ENCODE measurements around the gene TNXB.

DNA sequence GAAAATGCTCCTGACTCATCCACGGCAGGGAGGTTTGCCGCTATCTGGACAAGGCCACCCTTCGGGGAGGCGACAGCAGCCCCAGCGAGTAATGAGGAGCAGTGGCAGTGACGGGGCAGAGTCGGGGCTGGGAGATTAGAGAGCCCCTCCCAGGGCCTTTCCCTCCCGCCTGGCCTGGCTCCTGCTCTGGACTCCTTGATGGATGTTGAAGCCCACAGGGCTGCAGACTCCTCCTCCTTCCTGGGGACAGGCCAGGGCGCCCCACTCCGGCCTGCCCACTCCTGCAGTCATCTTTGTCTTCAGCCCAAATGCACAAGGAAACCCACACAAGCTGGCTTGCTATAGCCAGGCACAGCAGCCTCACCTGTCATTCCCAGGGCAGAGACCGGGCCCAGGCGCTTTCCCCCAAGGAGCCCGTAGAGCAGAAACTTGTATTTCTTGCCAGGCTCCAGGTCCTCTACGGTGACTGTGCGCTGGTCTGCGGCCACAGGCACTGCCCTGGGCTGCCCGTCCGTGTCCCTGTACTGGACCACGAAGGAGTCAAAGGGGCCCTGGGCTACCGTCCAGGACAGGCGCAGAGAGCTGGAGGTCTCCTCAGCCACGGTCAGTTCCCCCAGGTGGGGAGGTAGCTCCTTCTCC is 63.2 kb downstream of the TNXB start:
- TF ChIP-seq, protein P1, sequence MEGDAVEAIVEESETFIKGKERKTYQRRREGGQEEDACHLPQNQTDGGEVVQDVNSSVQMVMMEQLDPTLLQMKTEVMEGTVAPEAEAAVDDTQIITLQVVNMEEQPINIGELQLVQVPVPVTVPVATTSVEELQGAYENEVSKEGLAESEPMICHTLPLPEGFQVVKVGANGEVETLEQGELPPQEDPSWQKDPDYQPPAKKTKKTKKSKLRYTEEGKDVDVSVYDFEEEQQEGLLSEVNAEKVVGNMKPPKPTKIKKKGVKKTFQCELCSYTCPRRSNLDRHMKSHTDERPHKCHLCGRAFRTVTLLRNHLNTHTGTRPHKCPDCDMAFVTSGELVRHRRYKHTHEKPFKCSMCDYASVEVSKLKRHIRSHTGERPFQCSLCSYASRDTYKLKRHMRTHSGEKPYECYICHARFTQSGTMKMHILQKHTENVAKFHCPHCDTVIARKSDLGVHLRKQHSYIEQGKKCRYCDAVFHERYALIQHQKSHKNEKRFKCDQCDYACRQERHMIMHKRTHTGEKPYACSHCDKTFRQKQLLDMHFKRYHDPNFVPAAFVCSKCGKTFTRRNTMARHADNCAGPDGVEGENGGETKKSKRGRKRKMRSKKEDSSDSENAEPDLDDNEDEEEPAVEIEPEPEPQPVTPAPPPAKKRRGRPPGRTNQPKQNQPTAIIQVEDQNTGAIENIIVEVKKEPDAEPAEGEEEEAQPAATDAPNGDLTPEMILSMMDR (IDR thresholded peaks at IDR 0.05) = no peak
- TF ChIP-seq EP300 (IDR thresholded peaks at IDR 0.05) (no peak), POLR2AphosphoS5 (IDR thresholded peaks at IDR 0.05) (no peak), POLR2A (IDR thresholded peaks at IDR 0.05) (no peak)
